SK-N-SH treated with all-trans-retinoic acid at 6 μM for 48 hours (cell line): ENCODE results near the gene CHTF18.

Experiments used
- GLIS3 ChIP-seq: fragments of 250-450 bp; sonication (Bioruptor Pico); IDR thresholded peaks from 2 replicates; pipeline ENCODE4 v1.5.0; 2020; ENCODE audit warnings: mild to moderate bottlenecking, moderate library complexity
- ISL1 ChIP-seq: fragments of 250-450 bp; sonication (Bioruptor Pico); IDR thresholded peaks from 2 replicates; pipeline ENCODE4 v2.1.2; 2022; ENCODE audit warnings: mild to moderate bottlenecking, moderate library complexity
- ZNF565 ChIP-seq: fragments of 450-650 bp; formaldehyde crosslinking; conservative IDR thresholded peaks from 2 replicates; pipeline ENCODE4 v1.5.0; 2020; ENCODE audit warnings: low read depth, mild to moderate bottlenecking, moderate library complexity
- ZNF70 ChIP-seq: fragments of 450-650 bp; formaldehyde crosslinking; IDR thresholded peaks from 2 replicates; pipeline ENCODE4 v1.5.0; 2020; ENCODE audit warnings: mild to moderate bottlenecking, moderate library complexity
- TF ChIP-seq, protein P1 (sequence below): fragments of 250-450 bp; sonication (Bioruptor Pico); IDR thresholded peaks from 2 replicates; pipeline ENCODE4 v1.8.0; 2021; ENCODE audit warnings: low read depth, mild to moderate bottlenecking, moderate library complexity, borderline replicate concordance
- TF ChIP-seq, protein P2 (sequence below): fragments of 250-450 bp; sonication (Bioruptor Pico); IDR thresholded peaks from 2 replicates; pipeline ENCODE4 v1.5.0; 2020; ENCODE audit warnings: mild to moderate bottlenecking, moderate library complexity

DNA sequence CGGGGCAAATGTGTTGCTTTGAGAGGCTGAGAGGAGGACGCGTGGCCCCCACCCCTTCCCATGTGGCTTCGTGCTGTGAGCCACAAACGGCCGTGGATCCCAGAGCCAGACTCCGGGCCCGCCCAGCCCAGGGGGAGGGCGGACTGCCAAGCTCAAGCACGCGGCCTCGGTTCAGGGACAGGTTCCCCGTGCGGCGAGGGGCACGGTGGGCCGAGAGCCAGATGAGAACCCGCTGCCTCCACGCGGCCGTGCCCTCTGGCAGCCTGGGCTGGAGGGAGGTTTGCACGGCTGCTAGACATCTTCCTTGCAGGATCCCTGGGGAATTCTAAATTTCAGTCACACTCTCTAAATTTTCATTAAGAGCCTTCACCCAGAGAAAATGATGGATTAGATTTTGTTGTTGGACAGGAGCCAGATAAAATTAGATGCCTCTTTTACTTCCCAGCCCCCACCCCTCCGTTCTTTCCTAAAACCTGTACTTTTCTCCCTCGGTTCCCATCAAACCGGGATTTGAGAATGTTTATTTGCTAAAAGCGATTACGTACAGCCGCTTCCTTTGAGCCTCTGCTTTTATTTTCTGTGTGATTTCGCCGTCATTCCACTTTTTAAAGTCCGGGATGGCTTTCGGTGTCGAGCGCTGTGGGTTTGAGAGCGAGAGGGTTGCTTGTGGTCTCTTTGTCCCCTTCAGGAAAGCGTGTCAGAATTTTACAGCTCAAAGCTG is 37.1 kb downstream of the CHTF18 start:
- TF ChIP-seq ISL1 (CRISPR knock-in tag) (no peak), GLIS3 (CRISPR knock-in tag) (no peak), ZNF565 (CRISPR knock-in tag) (no peak), ZNF70 (CRISPR knock-in tag) (no peak)
- TF ChIP-seq, protein P1, sequence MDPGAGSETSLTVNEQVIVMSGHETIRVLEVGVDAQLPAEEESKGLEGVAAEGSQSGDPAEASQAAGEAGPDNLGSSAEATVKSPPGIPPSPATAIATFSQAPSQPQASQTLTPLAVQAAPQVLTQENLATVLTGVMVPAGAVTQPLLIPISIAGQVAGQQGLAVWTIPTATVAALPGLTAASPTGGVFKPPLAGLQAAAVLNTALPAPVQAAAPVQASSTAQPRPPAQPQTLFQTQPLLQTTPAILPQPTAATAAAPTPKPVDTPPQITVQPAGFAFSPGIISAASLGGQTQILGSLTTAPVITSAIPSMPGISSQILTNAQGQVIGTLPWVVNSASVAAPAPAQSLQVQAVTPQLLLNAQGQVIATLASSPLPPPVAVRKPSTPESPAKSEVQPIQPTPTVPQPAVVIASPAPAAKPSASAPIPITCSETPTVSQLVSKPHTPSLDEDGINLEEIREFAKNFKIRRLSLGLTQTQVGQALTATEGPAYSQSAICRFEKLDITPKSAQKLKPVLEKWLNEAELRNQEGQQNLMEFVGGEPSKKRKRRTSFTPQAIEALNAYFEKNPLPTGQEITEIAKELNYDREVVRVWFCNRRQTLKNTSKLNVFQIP (CRISPR knock-in tag): no peak
- TF ChIP-seq, protein P2, sequence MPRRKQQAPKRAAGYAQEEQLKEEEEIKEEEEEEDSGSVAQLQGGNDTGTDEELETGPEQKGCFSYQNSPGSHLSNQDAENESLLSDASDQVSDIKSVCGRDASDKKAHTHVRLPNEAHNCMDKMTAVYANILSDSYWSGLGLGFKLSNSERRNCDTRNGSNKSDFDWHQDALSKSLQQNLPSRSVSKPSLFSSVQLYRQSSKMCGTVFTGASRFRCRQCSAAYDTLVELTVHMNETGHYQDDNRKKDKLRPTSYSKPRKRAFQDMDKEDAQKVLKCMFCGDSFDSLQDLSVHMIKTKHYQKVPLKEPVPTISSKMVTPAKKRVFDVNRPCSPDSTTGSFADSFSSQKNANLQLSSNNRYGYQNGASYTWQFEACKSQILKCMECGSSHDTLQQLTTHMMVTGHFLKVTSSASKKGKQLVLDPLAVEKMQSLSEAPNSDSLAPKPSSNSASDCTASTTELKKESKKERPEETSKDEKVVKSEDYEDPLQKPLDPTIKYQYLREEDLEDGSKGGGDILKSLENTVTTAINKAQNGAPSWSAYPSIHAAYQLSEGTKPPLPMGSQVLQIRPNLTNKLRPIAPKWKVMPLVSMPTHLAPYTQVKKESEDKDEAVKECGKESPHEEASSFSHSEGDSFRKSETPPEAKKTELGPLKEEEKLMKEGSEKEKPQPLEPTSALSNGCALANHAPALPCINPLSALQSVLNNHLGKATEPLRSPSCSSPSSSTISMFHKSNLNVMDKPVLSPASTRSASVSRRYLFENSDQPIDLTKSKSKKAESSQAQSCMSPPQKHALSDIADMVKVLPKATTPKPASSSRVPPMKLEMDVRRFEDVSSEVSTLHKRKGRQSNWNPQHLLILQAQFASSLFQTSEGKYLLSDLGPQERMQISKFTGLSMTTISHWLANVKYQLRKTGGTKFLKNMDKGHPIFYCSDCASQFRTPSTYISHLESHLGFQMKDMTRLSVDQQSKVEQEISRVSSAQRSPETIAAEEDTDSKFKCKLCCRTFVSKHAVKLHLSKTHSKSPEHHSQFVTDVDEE (CRISPR knock-in tag): no peak
